ENCODE results near the gene POLN.
A peak's percentile ranks its signal among the peaks of the same experiment; 100 is the strongest.
"Not testable (repeated sequence)": the region's sequence is repeated elsewhere in the genome, so short reads cannot be mapped to it uniquely, and the experiment has no call there.

Gene POLN

GRCh38 chr4:2049811-2050210 is 192.1 kb downstream of the POLN start:
- DNase-seq = peak; percentile 41

GRCh38 chr4:2049381-2049780 is 192.5 kb downstream of the POLN start:
- DNase-seq = peak; percentile 21

- no peak for DNase-seq
Measured at GRCh38 chr4:2048831-2049230, 193.1 kb downstream of the POLN start.

GRCh38 chr4:2047781-2048581 is 193.9 kb downstream of the POLN start:
- DNase-seq = peak; percentile 45

- DNase-seq = peak; percentile 47
Measured at GRCh38 chr4:2047031-2047660, 194.8 kb downstream of the POLN start.

GRCh38 chr4:2046031-2046961 is 195.6 kb downstream of the POLN start:
- DNase-seq = peak; percentile 51

GRCh38 chr4:2045518-2045951 is 196.4 kb downstream of the POLN start:
- peak; percentile 40 for DNase-seq

GRCh38 chr4:2044542-2045517 is 197.1 kb downstream of the POLN start:
- DNase-seq = peak; percentile 47

- peak; percentile 43 for DNase-seq
Measured at GRCh38 chr4:2044119-2044485, 197.8 kb downstream of the POLN start.

GRCh38 chr4:2043396-2044118 is 198.4 kb downstream of the POLN start:
- DNase-seq = peak; percentile 43

GRCh38 chr4:2042947-2043395 is 198.9 kb downstream of the POLN start:
- DNase-seq = peak; percentile 41

GRCh38 chr4:2042204-2042946 is 199.5 kb downstream of the POLN start:
- peak; percentile 56 for DNase-seq

GRCh38 chr4:2041239-2042130 is 200.4 kb downstream of the POLN start:
- peak; percentile 91 for DNase-seq

- DNase-seq = peak; percentile 52
Measured at GRCh38 chr4:2040391-2041238, 201.3 kb downstream of the POLN start.

- DNase-seq = no peak
Measured at GRCh38 chr4:2036866-2037265, 205.1 kb downstream of the POLN start.

- DNase-seq = no peak
Measured at GRCh38 chr4:2036327-2036726, 205.6 kb downstream of the POLN start.

- not testable (repeated sequence) for DNase-seq
Measured at GRCh38 chr4:2031161-2031560, 210.8 kb downstream of the POLN start.

- DNase-seq = not testable (repeated sequence)
Measured at GRCh38 chr4:2027120-2027519, 214.8 kb downstream of the POLN start.

All from islet precursor cell (in vitro differentiated cells).